Measurements from ENCODE around the gene FOXL1.

Gene FOXL1

GRCh38 chr16:86549076-86549892, 29.1 kb upstream of the FOXL1 start:
- DNase-seq = no peak

DNA sequence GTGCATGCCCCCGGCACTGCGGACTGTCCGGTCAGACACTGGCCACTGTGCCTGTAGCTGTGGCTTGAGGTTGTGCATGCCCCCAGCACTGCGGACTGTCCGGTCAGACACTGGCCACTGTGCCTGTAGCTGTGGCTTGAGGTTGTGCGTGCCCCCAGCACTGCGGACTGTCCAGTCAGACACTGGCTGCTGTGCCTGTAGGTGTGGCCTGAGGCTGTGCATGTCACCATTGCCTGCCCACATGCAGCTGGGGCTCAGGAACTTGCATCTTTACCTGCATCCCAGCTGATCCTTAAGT, 28.5 kb upstream of the FOXL1 start:
- no peak for DNase-seq

GRCh38 chr16:86550281-86550680, 28.1 kb upstream of the FOXL1 start:
- no peak for DNase-seq

GRCh38 chr16:86553356-86553755, 25.0 kb upstream of the FOXL1 start:
- DNase-seq = no peak

- DNase-seq = no peak
Measured at GRCh38 chr16:86554599-86554916, 23.8 kb upstream of the FOXL1 start.

- DNase-seq = peak; percentile 64 to 85
Measured at GRCh38 chr16:86554917-86555703, 23.2 kb upstream of the FOXL1 start, which contains the start of gene MTHFSD. MTHFSD (minus strand) TSS chr16:86555235; CDS start chr16:86555184, 51 bp downstream.

- DNase-seq = no peak
Measured at GRCh38 chr16:86555704-86556075, 22.7 kb upstream of the FOXL1 start.

DNA sequence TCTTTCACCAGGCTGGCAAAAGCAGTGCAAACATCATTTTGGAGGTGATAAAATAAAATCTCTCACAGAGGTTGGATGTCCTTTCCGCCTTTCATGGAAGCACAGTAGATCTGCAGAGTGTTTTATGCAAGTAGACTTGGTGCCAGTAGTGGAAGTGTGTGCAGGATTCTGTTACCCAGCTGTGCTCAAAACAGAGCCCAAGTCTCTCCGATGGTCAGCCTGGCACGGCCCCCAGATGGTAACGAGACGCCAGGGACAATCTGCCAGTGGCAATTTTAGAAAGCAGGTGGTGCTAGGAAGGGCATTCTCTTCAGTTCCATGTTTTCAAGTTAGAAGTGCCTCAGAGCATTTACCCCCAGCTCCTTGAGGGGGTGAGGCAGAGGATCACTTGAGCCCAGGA, 21.8 kb upstream of the FOXL1 start:
- no peak for DNase-seq

GRCh38 chr16:86557587-86557986, 20.8 kb upstream of the FOXL1 start:
- DNase-seq = no peak

DNA sequence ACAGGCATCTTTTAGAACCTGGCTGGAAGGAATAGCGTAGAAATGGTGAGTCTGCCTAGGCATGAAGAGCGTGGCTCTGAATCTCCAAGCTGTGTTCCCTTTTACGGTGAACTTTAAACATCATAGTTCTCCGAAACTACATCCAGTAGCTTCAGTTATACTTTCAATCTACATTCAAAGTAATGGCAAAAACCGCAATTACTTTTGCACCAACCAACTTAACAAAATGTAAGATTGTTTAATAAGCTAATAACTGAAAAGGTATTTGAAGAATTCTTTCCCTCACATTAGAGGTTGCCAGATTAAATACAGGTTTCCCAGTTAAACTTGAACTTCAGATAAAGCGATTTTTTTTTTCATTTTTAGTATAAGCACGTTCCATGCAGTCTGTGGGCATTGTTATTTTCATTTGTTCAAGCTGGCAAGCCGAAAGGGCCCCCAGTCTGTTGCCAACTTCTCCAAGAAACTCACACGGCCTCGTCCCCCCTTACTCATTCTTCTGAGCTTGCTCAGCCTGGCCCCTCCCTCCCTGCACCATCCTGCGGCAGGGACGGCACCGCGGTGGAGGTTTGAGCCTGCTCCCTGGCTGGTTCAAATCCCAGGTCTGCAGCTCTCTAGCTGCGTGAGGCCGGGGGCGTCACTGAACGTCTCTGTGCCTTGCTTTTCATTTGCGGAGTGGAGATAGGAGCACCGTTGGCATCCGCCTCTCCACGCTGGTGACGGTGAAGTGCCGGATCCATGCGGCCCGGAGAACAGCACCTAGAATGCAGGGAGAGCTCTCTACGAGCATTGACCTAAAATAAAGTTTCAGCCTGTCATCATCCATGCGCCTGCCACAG, 19.8 kb upstream of the FOXL1 start:
- DNase-seq = no peak

DNA sequence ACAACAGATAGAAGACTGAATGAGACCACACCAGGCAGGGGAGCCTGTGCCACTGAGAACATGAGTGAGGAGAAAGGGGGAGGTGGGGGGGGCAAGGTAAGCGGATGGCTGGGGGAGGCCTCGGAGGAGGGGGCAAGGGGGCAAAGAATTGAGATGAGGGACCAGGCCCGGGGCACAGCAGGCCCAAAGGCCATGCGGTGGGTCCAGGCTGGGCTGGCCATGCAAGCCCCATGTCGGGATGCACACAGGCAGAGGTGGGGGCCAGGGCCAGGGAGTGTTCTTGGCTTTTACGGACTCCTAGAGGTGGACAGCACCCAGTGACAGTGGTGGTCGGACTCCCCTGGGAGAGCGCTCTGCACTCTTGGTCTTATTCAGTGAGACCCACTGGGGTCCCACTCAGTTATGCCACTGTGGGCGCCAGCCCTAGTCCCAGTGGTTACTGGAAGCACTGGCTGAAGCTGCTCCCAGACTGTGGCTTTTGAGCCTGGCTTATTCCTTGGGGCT, 18.5 kb upstream of the FOXL1 start:
- DNase-seq = no peak

DNA sequence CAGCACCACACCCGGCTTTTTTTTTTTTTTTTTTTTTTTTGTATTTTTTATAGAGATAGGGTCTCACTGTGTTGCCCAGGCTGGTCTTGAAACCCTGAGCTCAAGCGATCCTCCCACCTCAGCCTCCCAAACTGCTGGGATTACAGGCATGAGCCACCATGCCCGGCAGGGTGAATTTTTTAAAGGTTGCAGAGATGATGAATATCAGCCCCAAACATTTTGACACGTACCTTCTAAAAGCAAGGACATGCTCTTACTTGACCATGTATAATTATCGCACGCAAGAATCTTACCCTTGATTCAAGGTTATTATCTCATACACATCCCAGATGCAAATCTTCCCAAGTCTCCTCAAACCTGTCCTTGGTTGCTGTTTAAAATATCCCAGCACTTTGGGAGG, 16.0 kb upstream of the FOXL1 start:
- no peak for DNase-seq

GRCh38 chr16:86563469-86564345, 14.6 kb upstream of the FOXL1 start:
- DNase-seq = peak; percentile 68 to 76

GRCh38 chr16:86565181-86565631, 13.1 kb upstream of the FOXL1 start:
- DNase-seq = no peak

DNA sequence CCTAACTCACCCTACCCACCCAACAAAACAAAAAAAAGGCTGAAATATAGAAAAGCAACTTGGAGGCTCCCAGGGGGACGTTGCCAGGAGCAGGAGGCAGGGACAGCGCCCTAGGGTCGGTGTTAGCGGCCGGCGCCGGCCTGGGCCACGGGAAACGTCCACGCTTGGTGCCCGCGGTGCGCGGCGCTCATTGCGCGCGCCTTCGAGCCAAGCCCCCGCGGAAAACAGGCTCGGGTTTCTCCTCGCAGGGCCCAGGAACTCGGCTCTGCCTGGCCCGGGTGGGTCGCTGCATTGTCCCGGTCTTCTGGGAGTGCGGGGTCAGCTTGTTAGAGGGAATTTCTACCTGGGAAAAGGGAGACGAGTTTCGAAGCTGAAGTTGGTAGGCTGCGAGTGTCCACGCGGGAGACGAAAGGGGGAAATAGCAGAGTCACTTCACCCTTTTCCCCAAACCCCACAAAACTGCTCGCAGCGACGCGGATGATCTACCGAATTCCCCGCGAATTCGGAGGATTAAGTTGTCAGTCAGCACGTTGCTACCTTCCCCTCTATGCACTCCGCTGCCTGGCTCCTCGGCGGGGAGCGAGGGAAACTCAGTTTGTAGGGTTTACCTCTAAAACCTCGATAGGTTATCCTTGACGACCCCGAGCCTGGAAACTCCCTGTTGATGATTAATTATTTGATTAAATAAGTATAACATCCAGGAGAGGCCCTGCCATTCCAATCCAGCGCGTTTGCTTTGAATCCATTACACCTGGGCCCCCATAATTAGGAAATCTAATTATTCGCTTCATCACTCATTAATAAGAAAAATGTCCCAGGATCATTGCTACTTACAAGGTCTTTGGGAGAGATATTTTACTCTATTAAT, 12.5 kb upstream of the FOXL1 start:
- DNase-seq = no peak

- peak; percentile 14 to 79 for DNase-seq
Measured at GRCh38 chr16:86566601-86566965, 11.8 kb upstream of the FOXL1 start, which contains the start of gene FOXC2. FOXC2 (plus strand) TSS chr16:86566829; CDS start chr16:86567336, 507 bp downstream.

- peak in 1 of 2 experiments; percentile 71 for DNase-seq
Measured at GRCh38 chr16:86566966-86567700, 11.2 kb upstream of the FOXL1 start.

DNA sequence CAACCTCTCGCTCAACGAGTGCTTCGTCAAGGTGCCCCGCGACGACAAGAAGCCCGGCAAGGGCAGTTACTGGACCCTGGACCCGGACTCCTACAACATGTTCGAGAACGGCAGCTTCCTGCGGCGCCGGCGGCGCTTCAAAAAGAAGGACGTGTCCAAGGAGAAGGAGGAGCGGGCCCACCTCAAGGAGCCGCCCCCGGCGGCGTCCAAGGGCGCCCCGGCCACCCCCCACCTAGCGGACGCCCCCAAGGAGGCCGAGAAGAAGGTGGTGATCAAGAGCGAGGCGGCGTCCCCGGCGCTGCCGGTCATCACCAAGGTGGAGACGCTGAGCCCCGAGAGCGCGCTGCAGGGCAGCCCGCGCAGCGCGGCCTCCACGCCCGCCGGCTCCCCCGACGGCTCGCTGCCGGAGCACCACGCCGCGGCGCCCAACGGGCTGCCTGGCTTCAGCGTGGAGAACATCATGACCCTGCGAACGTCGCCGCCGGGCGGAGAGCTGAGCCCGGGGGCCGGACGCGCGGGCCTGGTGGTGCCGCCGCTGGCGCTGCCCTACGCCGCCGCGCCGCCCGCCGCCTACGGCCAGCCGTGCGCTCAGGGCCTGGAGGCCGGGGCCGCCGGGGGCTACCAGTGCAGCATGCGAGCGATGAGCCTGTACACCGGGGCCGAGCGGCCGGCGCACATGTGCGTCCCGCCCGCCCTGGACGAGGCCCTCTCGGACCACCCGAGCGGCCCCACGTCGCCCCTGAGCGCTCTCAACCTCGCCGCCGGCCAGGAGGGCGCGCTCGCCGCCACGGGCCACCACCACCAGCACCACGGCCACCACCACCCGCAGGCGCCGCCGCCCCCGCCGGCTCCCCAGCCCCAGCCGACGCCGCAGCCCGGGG, 10.4 kb upstream of the FOXL1 start:
- DNase-seq = peak in 1 of 2 experiments; percentile 65

All from SW 1271 (cell line).